Breast epithelium (tissue), 3 donors: ENCODE measurements around the gene GNAO1.

Experiments used
- CTCF ChIP-seq, 3 donors: fragments of 450-650 bp; IDR thresholded peaks; one replicate each; pipeline ENCODE4 v1.5.1; 2016 to 2017; ENCODE audit warnings: antibody characterized with exemption in 3 of 3, mild to moderate bottlenecking in 3 of 3, moderate library complexity in 3 of 3
- POLR2A ChIP-seq: fragments of 450-650 bp; IDR thresholded peaks from one replicate; pipeline ENCODE4 v1.6.1; 2016; ENCODE audit warnings: antibody characterized with exemption, mild to moderate bottlenecking, moderate library complexity
- POLR2AphosphoS5 ChIP-seq, 3 donors: sonication (generic); formaldehyde crosslinking; IDR thresholded peaks; one replicate each; pipeline ENCODE4 v1.6.1; 2017; ENCODE audit warnings: antibody characterized with exemption in 3 of 3

GRCh38 chr16:56302506-56302905 lies 111.2 kb downstream of the GNAO1 start:
- TF ChIP-seq CTCF (IDR thresholded peaks at IDR 0.05) (no peak), POLR2A (no peak), POLR2AphosphoS5 (IDR thresholded peaks at IDR 0.05) (no peak)
